GM18505 (cell line): ENCODE results near the gene GLDC.

Experiments
- ATAC-seq: cut with Tn5 transposase; IDR thresholded peaks from one replicate; pipeline ENCODE4 v1.9.1; 2021; ENCODE audit not compliant: unreplicated experiment
- POLR2A ChIP-seq: IDR thresholded peaks from 4 replicates; pipeline ENCODE4 v1.6.1; 2011; ENCODE audit warnings: borderline replicate concordance; ENCODE audit not compliant: insufficient read depth, insufficient read length; ENCODE audit errors: extremely low read depth

Gene GLDC

DNA sequence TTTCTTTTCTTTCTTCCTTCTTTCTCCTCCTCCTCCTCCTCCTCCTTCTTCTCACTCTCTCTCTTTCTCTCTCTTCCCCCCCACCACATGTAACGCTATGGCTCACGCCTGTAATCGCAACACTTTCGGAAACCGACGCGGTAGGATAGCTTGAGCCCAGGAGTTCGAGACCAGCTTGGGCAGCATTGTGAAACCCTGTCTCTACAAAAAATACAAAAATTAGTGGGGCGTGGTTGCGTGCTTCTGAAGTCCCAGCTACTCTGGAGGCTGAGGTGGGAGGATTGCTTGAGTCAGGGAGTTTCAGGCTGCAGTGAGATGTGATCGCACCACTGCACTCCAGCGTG, 736 bp upstream of the GLDC start:
- ATAC-seq, result no peak
- no peak for TF ChIP-seq POLR2A

DNA sequence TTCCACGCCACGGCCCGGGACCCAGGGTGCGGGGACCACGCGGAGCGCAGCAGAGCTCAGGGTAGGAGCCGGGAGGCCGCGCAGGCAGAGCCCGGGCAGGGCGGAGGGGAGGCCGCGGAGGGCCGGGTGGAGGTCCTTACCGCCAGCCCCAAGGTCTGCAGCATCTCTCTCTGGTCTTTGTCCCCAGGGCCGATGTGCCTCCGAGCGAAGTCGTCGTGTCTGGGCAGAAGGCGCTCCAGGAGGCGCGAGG, 499 bp downstream of the GLDC start:
- ATAC-seq, result peak; percentile 33

GRCh38 chr9:6644346-6645104, 1.0 kb downstream of the GLDC start:
- no peak for TF ChIP-seq POLR2A
- no peak for ATAC-seq

GRCh38 chr9:6641961-6642360, 3.6 kb downstream of the GLDC start:
- no peak for TF ChIP-seq POLR2A
- ATAC-seq, result no peak

- no peak for TF ChIP-seq POLR2A
- no peak for ATAC-seq
Observed at GRCh38 chr9:6641561-6641960, 4.0 kb downstream of the GLDC start.

- TF ChIP-seq POLR2A, result no peak
- ATAC-seq, result no peak
Observed at GRCh38 chr9:6641056-6641455, 4.5 kb downstream of the GLDC start.

GRCh38 chr9:6640268-6641051, 5.1 kb downstream of the GLDC start:
- no peak for TF ChIP-seq POLR2A
- ATAC-seq, result no peak

- TF ChIP-seq POLR2A, result no peak
Observed at GRCh38 chr9:6639622-6640021, 5.9 kb downstream of the GLDC start.

GRCh38 chr9:6634444-6634843, 11.1 kb downstream of the GLDC start:
- ATAC-seq, result no peak

More at GRCh38 chr9:6639622-6640021, 5.9 kb downstream of the GLDC start:
- ATAC-seq, result no peak

DNA sequence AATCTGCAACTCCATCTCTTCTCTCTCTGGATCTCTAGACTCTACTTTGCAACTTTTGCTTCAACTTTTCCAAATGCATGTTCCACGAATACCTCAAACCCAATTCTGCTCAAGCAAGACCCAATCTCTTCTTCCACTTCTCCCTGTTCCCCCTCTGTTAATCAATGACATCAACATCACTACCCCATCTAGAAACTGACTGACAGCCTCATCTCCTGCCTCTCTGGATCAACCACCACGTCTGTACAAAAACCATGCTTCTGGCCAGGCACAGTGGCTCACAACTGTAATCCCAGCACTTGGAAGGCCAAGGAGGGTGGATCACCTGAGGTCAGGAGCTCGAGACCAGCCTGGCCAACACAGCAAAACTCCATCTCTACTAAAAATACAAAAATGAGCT, 12.2 kb downstream of the GLDC start:
- ATAC-seq, result no peak
- TF ChIP-seq POLR2A, result no peak

More at GRCh38 chr9:6634444-6634843, 11.1 kb downstream of the GLDC start:
- no peak for TF ChIP-seq POLR2A

GRCh38 chr9:6632516-6633183, 12.9 kb downstream of the GLDC start:
- peak; percentile 34 for TF ChIP-seq POLR2A
- ATAC-seq, result peak; percentile 98

- ATAC-seq, result no peak
- TF ChIP-seq POLR2A, result no peak
Observed at GRCh38 chr9:6631207-6631512, 14.4 kb downstream of the GLDC start.

DNA sequence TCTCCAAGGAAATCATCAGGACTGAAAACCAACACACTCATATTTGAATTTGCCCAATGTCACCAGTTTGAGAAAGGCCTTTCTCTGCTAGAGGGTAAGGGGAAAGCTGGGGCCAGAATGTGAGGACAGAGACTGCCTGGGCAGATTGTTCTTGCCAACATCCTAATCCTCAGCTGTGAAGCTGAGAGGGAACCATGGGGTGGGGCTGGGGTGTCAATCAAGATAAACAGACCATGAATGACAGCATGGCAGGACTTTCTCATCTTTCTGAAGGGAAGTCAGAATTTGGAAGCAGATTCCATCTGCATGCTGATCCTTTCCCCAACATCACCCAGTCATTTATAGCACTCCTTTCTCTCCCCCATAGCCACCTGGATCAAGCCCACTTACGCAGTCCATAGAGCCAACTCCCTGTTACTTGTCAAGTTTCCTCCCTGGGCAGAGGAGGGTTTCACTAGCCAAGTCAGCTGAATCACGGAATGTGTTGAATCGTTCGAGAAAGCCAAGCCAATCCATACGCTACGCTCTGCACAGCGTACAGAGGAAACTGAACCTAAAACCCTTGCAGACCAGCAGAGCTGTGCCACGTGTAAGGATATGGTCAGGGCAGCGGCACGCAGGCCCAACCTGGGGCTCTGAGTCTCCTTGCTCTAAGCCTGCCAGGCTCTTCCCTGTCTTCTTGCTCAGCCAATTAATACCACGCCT, 14.9 kb downstream of the GLDC start:
- no peak for TF ChIP-seq POLR2A
- no peak for ATAC-seq

- ATAC-seq, result no peak
- no peak for TF ChIP-seq POLR2A
Observed at GRCh38 chr9:6628704-6629103, 16.8 kb downstream of the GLDC start.
